Mucosa of gallbladder (tissue), 1 donor: ENCODE data around the gene PDGFA. TPM values are rescaled to one million over a fixed set of nuclear protein-coding genes. Genes with fewer than 3 reads are reported as not detected.

Experiments used
- DNase-seq: peaks from one replicate; pipeline ENCODE4 v3.0.0-alpha.2; 2020; ENCODE audit warnings: low spot score
- total RNA-seq: library from RNA; stranded (reverse); gene quantifications from one replicate; pipeline ENCODE4 v1.2.1, GENCODE V29; 2021
- donor health status: DM: no; HTN: no; CAD: no.

PDGFA gene
- total RNA-seq = 51.2 TPM

GRCh38 chr7:519484-520390 lies at the start of gene PDGFA:
Gene PDGFA, minus strand, starts transcription at chr7:519846. Its CDS starts 845 bp downstream, at chr7:519001.
- no peak for DNase-seq

GRCh38 chr7:568031-568951 lies 48.6 kb upstream of the PDGFA start:
- no peak for DNase-seq

- DNase-seq = no peak
Observed at GRCh38 chr7:567305-567883, 47.7 kb upstream of the PDGFA start.

GRCh38 chr7:566100-566499 lies 46.5 kb upstream of the PDGFA start:
- DNase-seq = no peak

- no peak for DNase-seq
Observed at GRCh38 chr7:564176-564865, 44.7 kb upstream of the PDGFA start.

GRCh38 chr7:563629-564170 lies 44.1 kb upstream of the PDGFA start:
- no peak for DNase-seq

GRCh38 chr7:562789-563628 lies 43.4 kb upstream of the PDGFA start:
- no peak for DNase-seq

GRCh38 chr7:562374-562675 lies 42.7 kb upstream of the PDGFA start:
- no peak for DNase-seq

GRCh38 chr7:561631-562373 lies 42.2 kb upstream of the PDGFA start:
- peak; percentile 59 for DNase-seq

GRCh38 chr7:560966-561630 lies 41.5 kb upstream of the PDGFA start:
- DNase-seq = no peak

GRCh38 chr7:559396-559705 lies 39.7 kb upstream of the PDGFA start:
- no peak for DNase-seq

GRCh38 chr7:557558-557881 lies 37.9 kb upstream of the PDGFA start:
- DNase-seq = no peak

GRCh38 chr7:556837-557557 lies 37.4 kb upstream of the PDGFA start:
- DNase-seq = no peak

- DNase-seq = no peak
Observed at GRCh38 chr7:556291-556826, 36.7 kb upstream of the PDGFA start.

- DNase-seq = no peak
Observed at GRCh38 chr7:555551-556160, 36.0 kb upstream of the PDGFA start.

GRCh38 chr7:553636-554111 lies 34.0 kb upstream of the PDGFA start:
- no peak for DNase-seq

GRCh38 chr7:552868-553635 lies 33.4 kb upstream of the PDGFA start:
- DNase-seq = no peak
